Measurements from ENCODE around the gene LZTR1. TPM values are rescaled to one million over a fixed set of nuclear protein-coding genes. Genes with fewer than 3 reads are reported as not detected.
A peak's percentile ranks its signal among the peaks of the same experiment; 100 is the strongest.

Gene LZTR1
- total RNA-seq, 1 experiment from 2014 or later, result 23.4 TPM

GRCh38 chr22:20998411-20999336 lies 16.6 kb downstream of the LZTR1 start:
- TF ChIP-seq EZH2 (IDR thresholded peaks at IDR 0.05; ENCODE audit: low read depth) (no peak), CTCF (conservative IDR thresholded peaks at IDR 0.05) (no peak)
- ChIA-PET CTCF (no interaction called here), POLR2A (ENCODE audit: unreplicated experiment) (no interaction called here)
- Histone ChIP-seq H4K20me1 (ENCODE audit: insufficient read depth) (no peaks in the 10 kb centered on the region), H3K4me1 (replicated peaks; ENCODE audit: insufficient read depth) (peaks cover 6% of the 10 kb centered on the region), H3K79me2 (ENCODE audit: low read depth) (peaks cover 24% of the 10 kb centered on the region), H3K4me2 (no peak overlapping the region), H3K9me3 (ENCODE audit: insufficient read depth, low read depth) (no peaks in the 10 kb centered on the region), H3F3A (ENCODE audit: insufficient read depth, low read depth) (peaks cover 8% of the 10 kb centered on the region; the same call in 1 of the 2 replicates), H3K27me3 (ENCODE audit: insufficient read depth, low read depth) (no peaks in the 10 kb centered on the region), H3K9me2 (ENCODE audit: insufficient read depth) (no peaks in the 10 kb centered on the region), H2AFZ (no peak overlapping the region), H3K27ac (no peak overlapping the region), H3K4me3 (no peak overlapping the region), H3K36me3 (ENCODE audit: low read depth) (no peaks in the 10 kb centered on the region)
- intact Hi-C loops (cut with micrococcal nuclease; ENCODE audit: unreplicated experiment), result no loop called here
- DNase-seq, result no peak
- BruUV-seq (replicated peaks), result no TSS peak

GRCh38 chr22:20999350-21000206 lies 17.5 kb downstream of the LZTR1 start:
- Histone ChIP-seq H3F3A (ENCODE audit: insufficient read depth, low read depth) (peaks cover 8% of the 10 kb centered on the region; the same call in 1 of the 2 replicates), H3K4me3 (no peak overlapping the region), H3K27me3 (ENCODE audit: insufficient read depth, low read depth) (no peaks in the 10 kb centered on the region), H3K9me3 (ENCODE audit: insufficient read depth, low read depth) (no peaks in the 10 kb centered on the region), H3K27ac (no peak overlapping the region), H3K9me2 (ENCODE audit: insufficient read depth) (no peaks in the 10 kb centered on the region), H3K36me3 (ENCODE audit: low read depth) (no peaks in the 10 kb centered on the region), H3K4me1 (replicated peaks; ENCODE audit: insufficient read depth) (peaks cover 8% of the 10 kb centered on the region), H2AFZ (no peak overlapping the region), H3K79me2 (ENCODE audit: low read depth) (peaks cover 27% of the 10 kb centered on the region), H3K4me2 (no peak overlapping the region), H4K20me1 (ENCODE audit: insufficient read depth) (no peaks in the 10 kb centered on the region)
- TF ChIP-seq EZH2 (IDR thresholded peaks at IDR 0.05; ENCODE audit: low read depth), result no peak
- TF ChIP-seq CTCF (conservative IDR thresholded peaks at IDR 0.05), result no peak
- BruUV-seq (replicated peaks), result no TSS peak
- ChIA-PET POLR2A (ENCODE audit: unreplicated experiment) (no interaction called here), CTCF (no interaction called here)
- intact Hi-C loops (cut with micrococcal nuclease; ENCODE audit: unreplicated experiment), result loop anchor here (10.0 kb wide), 1 partner anchor 105 kb away; no protein-coding TSS in a partner anchor
- no peak for DNase-seq

GRCh38 chr22:21000207-21000986 lies 18.3 kb downstream of the LZTR1 start:
- H3K4me2 ChIP-seq, result peak overlapping the region; percentile 99
- no peak for DNase-seq
- no peak overlapping the region for H3K27ac ChIP-seq
- no peak overlapping the region for H2AFZ ChIP-seq
- intact Hi-C loops (cut with micrococcal nuclease; ENCODE audit: unreplicated experiment), result loop anchor here (10.0 kb wide), 1 partner anchor 104 kb away; no protein-coding TSS in a partner anchor
- no peak for TF ChIP-seq CTCF (conservative IDR thresholded peaks at IDR 0.05)
- ChIA-PET CTCF (interaction anchor here (0.7 kb wide), 1 partner anchor 79 kb away, joined by 4 read pairs; no protein-coding TSS in a partner anchor), POLR2A (ENCODE audit: unreplicated experiment) (no interaction called here)
- H3F3A ChIP-seq (ENCODE audit: insufficient read depth, low read depth), result peaks cover 8% of the 10 kb centered on the region; the same call in 1 of the 2 replicates
- BruUV-seq (replicated peaks), result no TSS peak
- H3K9me2 ChIP-seq (ENCODE audit: insufficient read depth), result no peaks in the 10 kb centered on the region
- no peaks in the 10 kb centered on the region for H3K9me3 ChIP-seq (ENCODE audit: insufficient read depth, low read depth)
- peak overlapping the region; percentile 89 for H3K4me3 ChIP-seq
- no peaks in the 10 kb centered on the region for H3K36me3 ChIP-seq (ENCODE audit: low read depth)
- no peaks in the 10 kb centered on the region for H3K27me3 ChIP-seq (ENCODE audit: insufficient read depth, low read depth)
- H4K20me1 ChIP-seq (ENCODE audit: insufficient read depth), result no peaks in the 10 kb centered on the region
- H3K4me1 ChIP-seq (replicated peaks; ENCODE audit: insufficient read depth), result peaks cover 8% of the 10 kb centered on the region
- H3K79me2 ChIP-seq (ENCODE audit: low read depth), result peaks cover 27% of the 10 kb centered on the region

Data from PC-9 (cell line).